Uterus (tissue), 4 donors: ENCODE measurements around the gene SAMMSON. TPM values are rescaled to one million over a fixed set of nuclear protein-coding genes. Genes with fewer than 3 reads are reported as not detected.

Source experiments
- DNase-seq, 2 donors: peaks; one replicate each; pipeline ENCODE4 v3.0.0-alpha.2; 2019 to 2020
- H3K27ac ChIP-seq, 2 donors: fragments of 200-600 bp; sonication (generic); 1 replicate in 1 of 2; 2 replicates in 1 of 2; pipeline ENCODE4 v1.5.1; 2016 to 2018
- H3K27me3 ChIP-seq, 2 donors: fragments of 200-600 bp; sonication (generic); one replicate each; pipeline ENCODE4 v1.5.1; 2018 to 2019; ENCODE audit warnings: control low read depth in 1 of 2
- H3K36me3 ChIP-seq, 2 donors: fragments of 200-600 bp; sonication (generic); one replicate each; pipeline ENCODE4 v1.5.1; 2019; ENCODE audit warnings: control low read depth in 1 of 2
- H3K4me1 ChIP-seq, 2 donors: fragments of 200-600 bp; sonication (generic); one replicate each; pipeline ENCODE4 v1.5.1; 2018 to 2019; ENCODE audit warnings: control low read depth in 1 of 2
- H3K4me3 ChIP-seq, 2 donors: fragments of 200-600 bp; sonication (generic); 1 replicate in 1 of 2; 2 replicates in 1 of 2; pipeline ENCODE4 v1.5.1; 2018 to 2019; ENCODE audit warnings: mild to moderate bottlenecking in 1 of 2
- H3K9me3 ChIP-seq, 2 donors: fragments of 200-600 bp; sonication (generic); one replicate each; pipeline ENCODE4 v1.5.1; 2019; ENCODE audit warnings: control low read depth in 1 of 2
- CTCF ChIP-seq, 4 experiments: fragments of 200-600 bp in 2 of 4; fragments of 450-650 bp in 2 of 4; sonication (generic) in 2 of 4; IDR thresholded peaks; one replicate each; pipeline ENCODE4 v1.5.1; 2016 to 2019; ENCODE audit warnings: antibody characterized with exemption in 4 of 4, mild to moderate bottlenecking in 2 of 4, moderate library complexity in 1 of 4
- POLR2A ChIP-seq, 2 donors: fragments of 450-650 bp; IDR thresholded peaks; one replicate each; pipeline ENCODE4 v1.6.1; 2016; ENCODE audit warnings: antibody characterized with exemption in 2 of 2, mild to moderate bottlenecking in 1 of 2, moderate library complexity in 1 of 2
- intact Hi-C: fragments of 100-400 bp; cut with DNase I; formaldehyde crosslinking; loops from one replicate; pipeline ENCODE4 v1.15.1; 2023; ENCODE audit warnings: low total_unique reads
- total RNA-seq, 4 donors: library from RNA; depleted of rRNA in 3 of 4; stranded (reverse); fragments of >200 nt in 3 of 4; gene quantifications; one replicate each; pipeline versions ENCODE4 v1.1.0 to v1.2.4, GENCODE V29; 2014 to 2023
- donor health status: DM: yes; HTN: yes; CAD: no.

The SAMMSON gene
- total RNA-seq, 4 donors from 2014 or later, result 0.21 to 0.62 TPM; not detected in 2

DNA sequence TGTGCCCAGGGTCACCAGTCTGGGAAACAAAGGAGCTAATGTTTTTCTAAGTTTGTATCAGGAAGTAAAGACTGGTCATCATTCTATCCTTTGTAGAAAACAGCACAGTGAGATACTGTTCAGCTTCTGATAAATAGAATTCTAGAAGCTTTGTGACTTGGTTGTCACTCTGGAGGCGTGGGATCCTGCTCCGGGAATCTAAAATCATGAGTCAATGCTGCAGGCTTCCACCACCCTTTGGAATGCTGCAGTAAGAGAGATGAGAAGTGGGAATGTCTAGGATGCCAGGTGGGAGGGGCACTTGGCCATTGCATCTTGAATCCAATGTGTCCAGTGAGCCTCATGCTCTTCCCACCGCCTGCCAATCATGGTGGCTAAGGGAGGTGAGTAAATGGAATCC lies 40.9 kb downstream of the SAMMSON start:
- no peak for DNase-seq
- Histone ChIP-seq H3K4me3 (no peak overlapping the region), H3K36me3 (no peaks in the 10 kb centered on the region), H3K27ac (no peak overlapping the region), H3K27me3 (no peaks in the 10 kb centered on the region), H3K4me1 (no peaks in the 10 kb centered on the region), H3K9me3 (no peaks in the 10 kb centered on the region)
- intact Hi-C loops, result no loop called here
- TF ChIP-seq POLR2A (IDR thresholded peaks at IDR 0.05), result no peak
- no peak for TF ChIP-seq CTCF (IDR thresholded peaks at IDR 0.05)

- TF ChIP-seq POLR2A (IDR thresholded peaks at IDR 0.05) (no peak), CTCF (IDR thresholded peaks at IDR 0.05) (no peak)
- Histone ChIP-seq H3K4me3 (no peak overlapping the region), H3K27ac (no peak overlapping the region), H3K4me1 (no peaks in the 10 kb centered on the region), H3K36me3 (no peaks in the 10 kb centered on the region), H3K9me3 (no peaks in the 10 kb centered on the region), H3K27me3 (no peaks in the 10 kb centered on the region)
- no peak for DNase-seq
- intact Hi-C loops, result no loop called here
Measured at GRCh38 chr3:70042641-70043040, 43.1 kb downstream of the SAMMSON start.

DNA sequence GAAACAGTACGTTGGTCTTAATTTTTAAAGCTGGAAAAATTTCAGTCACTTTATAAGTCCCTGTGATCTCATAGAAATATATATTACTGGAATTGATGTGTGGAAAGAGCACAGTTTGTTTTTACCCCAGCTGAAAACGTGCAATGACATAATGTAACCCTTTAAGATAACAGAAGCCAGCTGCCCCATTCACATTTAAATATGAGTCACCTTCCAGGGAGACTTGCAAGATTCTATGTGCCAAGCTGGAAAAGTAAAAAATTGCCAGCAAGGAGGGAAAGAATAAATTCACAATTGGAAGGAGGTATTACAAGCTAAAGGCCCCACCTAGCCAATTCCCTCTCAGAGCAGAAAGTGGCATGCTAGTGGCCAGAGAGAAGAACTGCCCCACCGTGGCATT lies 50.2 kb downstream of the SAMMSON start:
- H3K4me3 ChIP-seq, result no peak overlapping the region
- intact Hi-C loops, result no loop called here
- H3K27me3 ChIP-seq, result no peaks in the 10 kb centered on the region
- TF ChIP-seq CTCF (IDR thresholded peaks at IDR 0.05) (no peak), POLR2A (IDR thresholded peaks at IDR 0.05) (no peak)
- H3K4me1 ChIP-seq, result no peaks in the 10 kb centered on the region
- H3K27ac ChIP-seq, result no peak overlapping the region
- H3K9me3 ChIP-seq, result no peaks in the 10 kb centered on the region
- no peak for DNase-seq
- H3K36me3 ChIP-seq, result no peaks in the 10 kb centered on the region

- H3K4me3 ChIP-seq, result no peak overlapping the region
- no peak overlapping the region for H3K27ac ChIP-seq
- no peaks in the 10 kb centered on the region for H3K9me3 ChIP-seq
- intact Hi-C loops, result no loop called here
- H3K27me3 ChIP-seq, result no peaks in the 10 kb centered on the region
- DNase-seq, result no peak
- TF ChIP-seq POLR2A (IDR thresholded peaks at IDR 0.05) (no peak), CTCF (IDR thresholded peaks at IDR 0.05) (no peak)
- no peaks in the 10 kb centered on the region for H3K4me1 ChIP-seq
- H3K36me3 ChIP-seq, result no peaks in the 10 kb centered on the region
Measured at GRCh38 chr3:70053293-70053692, 53.8 kb downstream of the SAMMSON start.

- Histone ChIP-seq H3K4me1 (no peaks in the 10 kb centered on the region), H3K27ac (no peak overlapping the region), H3K9me3 (no peaks in the 10 kb centered on the region), H3K36me3 (no peaks in the 10 kb centered on the region), H3K27me3 (no peaks in the 10 kb centered on the region), H3K4me3 (no peak overlapping the region)
- intact Hi-C loops, result no loop called here
- no peak for TF ChIP-seq POLR2A (IDR thresholded peaks at IDR 0.05)
- TF ChIP-seq CTCF (IDR thresholded peaks at IDR 0.05), result no peak
- DNase-seq, result no peak
Measured at GRCh38 chr3:70056081-70056480, 56.5 kb downstream of the SAMMSON start.
